Measurements from ENCODE around the gene MFNG. TPM values are rescaled to one million over a fixed set of nuclear protein-coding genes. Genes with fewer than 3 reads are reported as not detected.

MFNG gene
- total RNA-seq, 1 donor from 2014 or later = 0.83 TPM

DNA sequence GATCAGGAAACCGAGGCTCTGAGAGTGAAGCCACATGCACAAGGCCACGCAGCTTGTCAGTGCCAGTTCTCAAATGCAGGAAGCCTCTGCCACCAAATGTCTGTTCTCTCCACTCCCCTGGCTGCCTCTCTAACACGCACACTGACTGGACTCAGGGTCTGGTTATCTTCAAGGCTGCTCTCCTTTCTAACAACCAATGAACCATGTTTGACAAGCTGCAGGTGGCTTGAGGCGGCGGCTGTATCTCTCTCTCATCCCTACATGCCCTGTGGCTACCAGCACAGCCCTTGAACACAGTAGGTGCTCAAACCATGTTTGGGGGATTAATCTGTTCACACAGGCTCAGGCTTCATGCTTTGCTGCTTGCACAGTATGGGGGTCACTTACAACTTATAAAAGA is 23.7 kb downstream of the MFNG start:
- Mint-ChIP-seq H3K27ac (no peak overlapping the region), H3K4me3 (no peak overlapping the region), H3K4me1 (no peaks in the 10 kb centered on the region), H3K9me3 (no peaks in the 10 kb centered on the region), H3K36me3 (no peaks in the 10 kb centered on the region), H3K27me3 (ENCODE audit: low read depth) (peaks cover 48% of the 10 kb centered on the region)
- DNase-seq (ENCODE audit: low spot score in 2 of 2, unreplicated experiment in 2 of 2) = no peak
- TF ChIP-seq, protein P1, sequence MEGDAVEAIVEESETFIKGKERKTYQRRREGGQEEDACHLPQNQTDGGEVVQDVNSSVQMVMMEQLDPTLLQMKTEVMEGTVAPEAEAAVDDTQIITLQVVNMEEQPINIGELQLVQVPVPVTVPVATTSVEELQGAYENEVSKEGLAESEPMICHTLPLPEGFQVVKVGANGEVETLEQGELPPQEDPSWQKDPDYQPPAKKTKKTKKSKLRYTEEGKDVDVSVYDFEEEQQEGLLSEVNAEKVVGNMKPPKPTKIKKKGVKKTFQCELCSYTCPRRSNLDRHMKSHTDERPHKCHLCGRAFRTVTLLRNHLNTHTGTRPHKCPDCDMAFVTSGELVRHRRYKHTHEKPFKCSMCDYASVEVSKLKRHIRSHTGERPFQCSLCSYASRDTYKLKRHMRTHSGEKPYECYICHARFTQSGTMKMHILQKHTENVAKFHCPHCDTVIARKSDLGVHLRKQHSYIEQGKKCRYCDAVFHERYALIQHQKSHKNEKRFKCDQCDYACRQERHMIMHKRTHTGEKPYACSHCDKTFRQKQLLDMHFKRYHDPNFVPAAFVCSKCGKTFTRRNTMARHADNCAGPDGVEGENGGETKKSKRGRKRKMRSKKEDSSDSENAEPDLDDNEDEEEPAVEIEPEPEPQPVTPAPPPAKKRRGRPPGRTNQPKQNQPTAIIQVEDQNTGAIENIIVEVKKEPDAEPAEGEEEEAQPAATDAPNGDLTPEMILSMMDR (IDR thresholded peaks at IDR 0.05; ENCODE audit: unreplicated experiment) = no peak

DNA sequence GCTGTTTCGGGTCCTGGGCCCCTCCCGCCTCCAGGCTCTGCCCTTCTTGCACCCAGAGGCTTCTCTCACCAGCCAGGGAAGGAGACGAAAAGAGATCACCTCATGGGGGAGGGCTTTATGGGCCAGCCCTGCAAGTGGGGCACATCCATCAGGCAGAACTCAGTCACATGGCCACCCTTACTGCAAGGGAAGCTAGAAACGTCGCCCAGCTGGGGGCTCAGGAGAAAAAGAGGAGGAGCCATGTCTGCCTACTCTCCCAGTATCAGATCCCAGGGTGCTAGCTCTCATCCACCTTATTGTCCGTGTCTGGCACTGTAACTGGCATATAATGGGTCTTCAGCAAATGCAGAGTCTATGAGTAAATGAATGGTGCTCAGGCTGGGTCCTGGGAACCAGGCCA is 24.2 kb downstream of the MFNG start:
- Mint-ChIP-seq H3K27ac (no peak overlapping the region), H3K36me3 (no peaks in the 10 kb centered on the region), H3K4me3 (no peak overlapping the region), H3K9me3 (no peaks in the 10 kb centered on the region), H3K4me1 (no peaks in the 10 kb centered on the region), H3K27me3 (ENCODE audit: low read depth) (peaks cover 48% of the 10 kb centered on the region)
- TF ChIP-seq, protein P1 (IDR thresholded peaks at IDR 0.05; ENCODE audit: unreplicated experiment) = no peak
- no peak for DNase-seq (ENCODE audit: low spot score in 2 of 2, unreplicated experiment in 2 of 2)

DNA sequence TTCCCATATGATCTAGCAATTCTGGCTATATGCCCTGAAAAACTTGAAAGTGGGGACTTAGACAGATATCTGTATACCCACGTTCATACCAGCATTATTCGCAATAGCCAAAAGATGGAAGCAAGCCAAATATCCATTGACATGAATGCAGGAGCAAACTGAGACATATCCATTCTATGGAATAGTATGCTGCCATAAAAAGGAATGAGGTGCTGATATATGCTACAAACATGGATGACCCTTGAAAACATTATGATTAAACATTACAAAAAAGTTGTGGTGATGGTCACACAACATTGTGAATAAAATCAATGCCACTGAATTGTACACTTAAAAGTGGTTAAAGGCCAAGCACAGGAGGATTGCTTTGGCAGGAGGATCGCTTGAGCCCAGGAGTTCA is 25.5 kb downstream of the MFNG start:
- Mint-ChIP-seq H3K36me3 (no peaks in the 10 kb centered on the region), H3K27me3 (ENCODE audit: low read depth) (peaks cover 43% of the 10 kb centered on the region), H3K4me1 (peaks cover under 1% of the 10 kb centered on the region), H3K4me3 (no peak overlapping the region), H3K27ac (no peak overlapping the region), H3K9me3 (no peaks in the 10 kb centered on the region)
- DNase-seq (ENCODE audit: low spot score in 2 of 2, unreplicated experiment in 2 of 2) = no peak
- TF ChIP-seq, protein P1 (IDR thresholded peaks at IDR 0.05; ENCODE audit: unreplicated experiment) = no peak

DNA sequence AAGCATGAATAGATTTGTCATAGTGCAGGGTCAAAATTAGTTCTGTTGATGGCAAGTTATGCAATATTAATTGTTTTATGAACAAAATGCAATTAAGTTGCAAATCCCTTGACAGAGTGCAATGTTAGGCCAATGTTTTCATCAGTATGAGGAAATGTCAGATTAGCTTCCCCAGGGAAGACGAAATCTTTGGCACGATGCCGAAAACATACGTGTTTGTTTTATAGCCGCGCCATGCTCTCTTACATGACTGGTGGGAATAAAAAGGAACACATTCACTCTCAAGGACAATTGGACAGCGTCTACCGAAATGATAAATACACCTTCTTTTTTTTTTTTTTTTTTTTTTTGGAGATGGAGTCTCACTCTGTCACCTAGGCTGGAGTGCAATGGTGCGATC is 27.0 kb downstream of the MFNG start:
- Mint-ChIP-seq H3K4me3 (no peak overlapping the region), H3K4me1 (peaks cover 12% of the 10 kb centered on the region), H3K27ac (no peak overlapping the region), H3K27me3 (ENCODE audit: low read depth) (peaks cover 44% of the 10 kb centered on the region), H3K36me3 (no peaks in the 10 kb centered on the region), H3K9me3 (no peaks in the 10 kb centered on the region)
- DNase-seq (ENCODE audit: low spot score in 2 of 2, unreplicated experiment in 2 of 2) = no peak
- TF ChIP-seq, protein P1 (IDR thresholded peaks at IDR 0.05; ENCODE audit: unreplicated experiment) = no peak

DNA sequence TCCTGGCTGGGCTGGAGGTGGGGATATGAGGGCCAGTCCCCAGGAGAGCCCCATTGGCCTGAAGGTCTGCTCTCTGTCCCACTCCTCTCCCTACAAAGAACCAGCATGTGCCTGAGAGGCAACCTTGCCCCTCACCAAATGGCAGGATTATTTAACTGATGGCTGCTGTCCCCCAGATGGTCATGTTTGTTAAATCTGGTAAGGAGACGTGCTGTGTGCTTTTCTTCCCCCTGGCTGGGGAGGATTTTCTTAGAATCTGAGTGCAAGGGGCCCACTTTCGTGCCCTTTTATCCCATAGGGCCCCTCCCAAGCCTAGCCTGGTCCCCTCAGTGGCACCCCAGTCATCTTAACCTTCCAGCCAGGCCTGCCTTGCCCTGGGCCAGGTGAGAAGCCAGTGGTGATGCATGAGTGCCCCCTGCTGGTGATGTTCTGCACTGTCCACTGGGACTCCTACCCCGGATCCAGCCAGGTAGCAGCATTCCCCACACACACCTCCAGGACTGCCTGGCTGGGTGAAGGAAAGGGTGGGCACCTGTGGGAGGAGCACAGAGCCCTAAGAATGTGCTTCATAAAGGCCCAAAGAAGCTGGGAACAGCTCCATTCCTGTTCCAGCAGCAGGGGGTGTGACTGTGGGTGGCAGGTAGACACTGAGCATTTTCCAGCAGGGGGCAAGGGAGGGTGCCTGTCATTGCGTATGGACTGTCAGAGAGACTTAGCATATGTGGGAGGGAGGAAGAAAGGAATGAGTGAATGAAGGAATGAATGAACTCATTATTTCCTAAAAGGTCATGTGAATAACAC is 28.9 kb downstream of the MFNG start:
- Mint-ChIP-seq H3K4me3 (no peak overlapping the region), H3K27me3 (ENCODE audit: low read depth) (peaks cover 46% of the 10 kb centered on the region), H3K27ac (no peak overlapping the region), H3K36me3 (no peaks in the 10 kb centered on the region), H3K9me3 (no peaks in the 10 kb centered on the region), H3K4me1 (peaks cover 12% of the 10 kb centered on the region)
- TF ChIP-seq, protein P1 (IDR thresholded peaks at IDR 0.05; ENCODE audit: unreplicated experiment) = peak; percentile 94
- peak; percentile 67 to 91 for DNase-seq (ENCODE audit: low spot score in 2 of 2, unreplicated experiment in 2 of 2)

Data from mesothelial cell of epicardium (in vitro differentiated cells).